Measurements from ENCODE around the gene ADO.

GRCh38 chr10:62816076-62816330 is 11.5 kb downstream of the ADO start:
- TF ChIP-seq CTCF (IDR thresholded peaks at IDR 0.05 in 2 of 3, conservative IDR thresholded peaks at IDR 0.05 in 1 of 3; ENCODE audit: borderline replicate concordance in 1 of 3, insufficient read depth in 1 of 3, low read depth in 2 of 3, low read length in 2 of 3) (no peak), POLR2AphosphoS5 (IDR thresholded peaks at IDR 0.05; ENCODE audit: low read depth, low read length) (no peak; the same call in 1 of the 2 replicates), REST (IDR thresholded peaks at IDR 0.05; ENCODE audit: low read depth) (no peak), RAD21 (IDR thresholded peaks at IDR 0.05; ENCODE audit: low read depth) (no peak), EZH2 (IDR thresholded peaks at IDR 0.05) (no peak), JUND (IDR thresholded peaks at IDR 0.05) (no peak)
